Choroid plexus epithelial cell (primary cell): ENCODE results near the gene ORMDL3.

ENCODE experiments used
- DNase-seq: peaks from one replicate; pipeline ENCODE4 v3.0.0-alpha.2; 2010; ENCODE audit warnings: low read depth
- H3K4me3 ChIP-seq: 2 replicates; pipeline ENCODE4 v1.5.1; 2011; ENCODE audit warnings: low read depth, mild to moderate bottlenecking, control low read depth, low read length, moderate library complexity
- CTCF ChIP-seq: conservative IDR thresholded peaks from 2 replicates; pipeline ENCODE4 v1.5.1; 2011; ENCODE audit warnings: low read depth, mild to moderate bottlenecking, control low read depth, inconsistent platforms, low read length, moderate library complexity

The ORMDL3 gene

DNA sequence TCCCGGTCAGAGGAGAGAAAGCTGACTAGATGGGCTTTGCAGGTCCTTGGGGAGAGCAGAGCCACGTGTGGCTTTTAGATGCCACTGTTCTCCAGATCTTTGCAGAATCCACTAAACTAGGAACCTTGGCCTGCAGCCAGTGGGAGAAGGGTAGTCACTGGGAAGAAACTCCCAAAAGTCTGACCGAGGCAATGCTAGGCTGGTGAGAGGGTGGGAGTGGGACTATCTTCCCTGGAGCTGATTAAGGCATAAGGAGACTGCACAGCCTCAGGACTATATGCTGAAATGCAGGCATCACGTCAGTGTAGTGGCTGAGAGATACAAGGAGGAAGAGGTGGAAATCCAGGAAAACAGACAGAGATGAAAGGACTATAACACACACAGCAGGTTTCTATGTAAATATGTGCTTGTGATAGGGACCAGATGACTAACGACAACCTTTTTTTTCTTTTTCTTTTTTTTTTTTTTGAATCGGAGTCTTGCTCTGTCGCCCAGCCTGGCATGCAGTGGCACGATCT is 33.2 kb upstream of the ORMDL3 start:
- no peak for DNase-seq
- no peak overlapping the region for H3K4me3 ChIP-seq
- no peak for TF ChIP-seq CTCF

DNA sequence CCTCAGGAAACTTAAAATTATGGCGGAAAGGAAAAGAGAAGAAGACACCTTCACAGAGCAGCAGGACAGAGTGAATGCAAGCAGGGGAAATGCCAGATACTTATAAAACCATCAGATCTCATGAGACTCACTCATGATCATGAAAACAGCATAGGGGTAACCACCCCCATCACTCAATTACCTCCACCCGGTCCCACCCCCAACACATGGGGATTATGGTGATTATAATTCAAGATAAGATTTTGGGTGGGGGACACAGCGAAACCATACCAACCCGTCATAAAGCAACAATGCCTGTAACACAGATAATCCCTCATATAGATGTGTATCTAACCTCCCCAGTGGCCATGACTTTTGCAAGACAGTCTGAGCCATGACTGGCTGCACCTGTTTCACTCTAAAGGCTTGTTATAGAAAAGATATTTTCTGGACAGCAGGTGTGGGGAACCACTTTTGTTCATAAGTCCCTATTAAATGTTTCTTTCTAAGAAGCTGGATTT is 28.4 kb upstream of the ORMDL3 start:
- DNase-seq, result no peak
- no peak for TF ChIP-seq CTCF
- no peak overlapping the region for H3K4me3 ChIP-seq

GRCh38 chr17:39954876-39955275 is 27.5 kb upstream of the ORMDL3 start:
- TF ChIP-seq CTCF, result no peak
- no peak for DNase-seq
- no peak overlapping the region for H3K4me3 ChIP-seq

DNA sequence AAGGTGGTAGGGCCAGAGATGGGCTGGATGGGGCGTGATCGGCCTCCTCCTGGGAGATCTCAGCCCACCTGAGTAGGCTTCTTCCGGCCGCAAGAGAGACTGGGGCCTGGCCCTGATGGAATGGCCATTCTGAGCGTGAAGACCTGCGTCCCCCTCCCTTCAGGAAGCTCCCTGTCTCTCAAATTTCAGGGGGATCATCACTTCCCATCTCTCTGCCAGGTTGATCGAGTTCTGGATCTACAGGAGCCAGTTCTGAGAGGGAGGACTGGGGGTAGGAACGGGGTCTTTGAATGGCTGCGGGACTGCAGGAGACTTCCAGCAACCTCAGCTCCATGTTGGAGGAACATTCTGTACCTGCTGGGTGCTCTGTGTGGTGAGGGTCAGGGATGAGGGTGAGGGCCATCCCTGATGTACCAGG is 26.1 kb upstream of the ORMDL3 start:
- no peak for TF ChIP-seq CTCF
- peak overlapping the region; percentile 41 for H3K4me3 ChIP-seq
- DNase-seq, result no peak

GRCh38 chr17:39952680-39953470 is 25.5 kb upstream of the ORMDL3 start:
- H3K4me3 ChIP-seq, result peak overlapping the region; percentile 48
- TF ChIP-seq CTCF, result no peak
- DNase-seq, result peak; percentile 98

GRCh38 chr17:39951924-39952679 is 24.7 kb upstream of the ORMDL3 start:
- no peak for TF ChIP-seq CTCF
- peak overlapping the region; percentile 48 for H3K4me3 ChIP-seq
- DNase-seq, result no peak
